Neural cell (in vitro differentiated cells): Measurements from ENCODE around the gene SNX21. TPM values are rescaled to one million over a fixed set of nuclear protein-coding genes. Genes with fewer than 3 reads are reported as not detected.

ENCODE experiments used
- H2AFZ ChIP-seq: fragments of 200-600, 300-800 bp; sonication (generic), shearing (Covaris generic); 2 replicates; pipeline ENCODE4 v1.6.0; 2014; ENCODE audit warnings: low read depth, mild to moderate bottlenecking, antibody characterized with exemption, low read length, moderate library complexity
- H3F3A ChIP-seq: fragments of 200-600 bp; shearing (Covaris generic); 2 replicates; pipeline ENCODE4 v1.6.1; 2016; ENCODE audit warnings: mild to moderate bottlenecking, moderate library complexity, mixed read lengths, antibody characterized with exemption, low read length; ENCODE audit not compliant: insufficient read depth, poor library complexity, severe bottlenecking
- H3K27ac ChIP-seq: fragments of 200-600, 300-800 bp; sonication (generic), shearing (Covaris generic); 2 replicates; pipeline ENCODE4 v1.5.1; 2014; ENCODE audit warnings: mild to moderate bottlenecking, low read length, moderate library complexity
- H3K27me3 ChIP-seq: fragments of 300-800, 200-600 bp; sonication (generic), shearing (Covaris generic); 2 replicates; pipeline ENCODE4 v1.6.0; 2014; ENCODE audit warnings: mild to moderate bottlenecking, low read depth, low read length, moderate library complexity; ENCODE audit not compliant: insufficient read depth
- H3K36me3 ChIP-seq: fragments of 300-800, 200-600 bp; sonication (generic), shearing (Covaris generic); 2 replicates; pipeline ENCODE4 v1.5.1; 2014; ENCODE audit warnings: mild to moderate bottlenecking, antibody characterized with exemption, low read length, moderate library complexity; ENCODE audit not compliant: insufficient read depth
- H3K4me2 ChIP-seq: fragments of 300-800, 200-600 bp; sonication (generic), shearing (Covaris generic); 2 replicates; pipeline ENCODE4 v1.6.0; 2014; ENCODE audit warnings: mild to moderate bottlenecking, low read length
- H3K4me3 ChIP-seq: fragments of 300-800, 200-600 bp; sonication (generic), shearing (Covaris generic); 2 replicates; pipeline ENCODE4 v1.5.1; 2014; ENCODE audit warnings: mild to moderate bottlenecking, low read length, moderate library complexity
- H3K79me2 ChIP-seq: fragments of 200-600 bp; shearing (Covaris generic); replicated peaks from 2 replicates; pipeline ENCODE4 v1.6.0; 2014; ENCODE audit warnings: mild to moderate bottlenecking, low read length, moderate library complexity; ENCODE audit not compliant: insufficient read depth
- H3K9ac ChIP-seq: fragments of 300-800, 200-600 bp; sonication (generic), shearing (Covaris generic); 2 replicates; pipeline ENCODE4 v1.6.1; 2016; ENCODE audit warnings: mild to moderate bottlenecking, low read length, mixed read lengths
- H3K9me2 ChIP-seq: fragments of 200-600 bp; shearing (Covaris generic); 2 replicates; pipeline ENCODE4 v1.6.1; 2016; ENCODE audit warnings: mild to moderate bottlenecking, low read length, mixed read lengths; ENCODE audit not compliant: insufficient read depth
- H3K9me3 ChIP-seq: fragments of 200-600, 300-800 bp; sonication (generic), shearing (Covaris generic); 2 replicates; pipeline ENCODE4 v1.6.1; 2016; ENCODE audit warnings: mild to moderate bottlenecking, mixed run types, low read length, moderate library complexity, mixed read lengths
- H4K20me1 ChIP-seq: fragments of 200-600 bp; shearing (Covaris generic); 2 replicates; pipeline ENCODE4 v1.6.1; 2016; ENCODE audit warnings: mild to moderate bottlenecking, mixed run types; ENCODE audit not compliant: insufficient read depth
- CTCF ChIP-seq: fragments of 450-650 bp; IDR thresholded peaks from 2 replicates; pipeline ENCODE4 v1.5.1; 2014; ENCODE audit warnings: antibody characterized with exemption, mild to moderate bottlenecking, moderate library complexity; ENCODE audit not compliant: poor library complexity, severe bottlenecking
- EP300 ChIP-seq: fragments of 450-650 bp; conservative IDR thresholded peaks from 2 replicates; pipeline ENCODE4 v1.6.1; 2014; ENCODE audit warnings: antibody characterized with exemption, mild to moderate bottlenecking, moderate library complexity; ENCODE audit not compliant: poor library complexity, severe bottlenecking
- EZH2 ChIP-seq: fragments of 200-600, 300-800 bp; shearing (Covaris generic), sonication (generic); IDR thresholded peaks from 2 replicates; pipeline ENCODE4 v1.6.1; 2014; ENCODE audit warnings: antibody characterized with exemption, low read length, borderline replicate concordance, mild to moderate bottlenecking; ENCODE audit not compliant: insufficient read depth, poor library complexity, severe bottlenecking
- MXI1 ChIP-seq: fragments of 450-650 bp; conservative IDR thresholded peaks from 2 replicates; pipeline ENCODE4 v1.6.1; 2014; ENCODE audit warnings: antibody characterized with exemption, mild to moderate bottlenecking; ENCODE audit not compliant: poor library complexity, severe bottlenecking
- POLR2AphosphoS5 ChIP-seq: IDR thresholded peaks from 2 replicates; pipeline ENCODE4 v1.6.1; 2012
- RAD21 ChIP-seq: fragments of 450-650 bp; conservative IDR thresholded peaks from 2 replicates; pipeline ENCODE4 v1.6.1; 2014; ENCODE audit warnings: antibody characterized with exemption, mild to moderate bottlenecking, moderate library complexity
- REST ChIP-seq: IDR thresholded peaks from 2 replicates; pipeline ENCODE4 v1.6.1; 2012; ENCODE audit warnings: borderline replicate concordance
- SMC3 ChIP-seq: fragments of 450-650 bp; conservative IDR thresholded peaks from 2 replicates; pipeline ENCODE4 v1.6.1; 2014; ENCODE audit warnings: antibody characterized with exemption, mild to moderate bottlenecking, moderate library complexity; ENCODE audit not compliant: poor library complexity
- TAF1 ChIP-seq: IDR thresholded peaks from 2 replicates; pipeline ENCODE4 v1.6.1; 2012; ENCODE audit warnings: low read depth
- polyA plus RNA-seq: library from polyadenylated mRNA; depleted of rRNA; stranded (reverse); fragments of >200 nt; gene quantifications from 2 replicates; pipeline ENCODE4 v1.2.3, GENCODE V29; 2014

The SNX21 gene
- polyA plus RNA-seq, 1 donor from 2014 or later, result 7.2 TPM

- no peaks in the 10 kb centered on the region for H3K9me3 ChIP-seq
- no peak overlapping the region for H3K27ac ChIP-seq
- no peaks in the 10 kb centered on the region for H3K27me3 ChIP-seq
- H3K9me2 ChIP-seq, result no peaks in the 10 kb centered on the region
- H2AFZ ChIP-seq, result no peak overlapping the region
- no peak overlapping the region for H3K4me2 ChIP-seq
- peaks cover 19% of the 10 kb centered on the region for H3K79me2 ChIP-seq
- H3K4me3 ChIP-seq, result no peak overlapping the region
- no peaks in the 10 kb centered on the region for H4K20me1 ChIP-seq
- no peak for TF ChIP-seq EP300
- TF ChIP-seq REST, result no peak
- TF ChIP-seq MXI1, result no peak
- TF ChIP-seq EZH2, result no peak
- no peak for TF ChIP-seq CTCF
- no peak for TF ChIP-seq TAF1
- no peak for TF ChIP-seq RAD21
- no peak for TF ChIP-seq POLR2AphosphoS5
- no peak for TF ChIP-seq SMC3
- no peak overlapping the region for H3K9ac ChIP-seq
- H3K36me3 ChIP-seq, result no peaks in the 10 kb centered on the region
- no peaks in the 10 kb centered on the region for H3F3A ChIP-seq
Measured at GRCh38 chr20:45861221-45862075, 27.8 kb downstream of the SNX21 start.

GRCh38 chr20:45863543-45864470 lies 30.2 kb downstream of the SNX21 start:
- peaks cover 5% of the 10 kb centered on the region for H3K79me2 ChIP-seq
- H3F3A ChIP-seq, result no peaks in the 10 kb centered on the region
- H3K36me3 ChIP-seq, result no peaks in the 10 kb centered on the region
- H3K4me3 ChIP-seq, result no peak overlapping the region
- H3K4me2 ChIP-seq, result no peak overlapping the region
- no peaks in the 10 kb centered on the region for H3K9me2 ChIP-seq
- no peak overlapping the region for H2AFZ ChIP-seq
- no peaks in the 10 kb centered on the region for H3K27me3 ChIP-seq
- no peak overlapping the region for H3K9ac ChIP-seq
- H4K20me1 ChIP-seq, result no peaks in the 10 kb centered on the region
- no peak overlapping the region for H3K27ac ChIP-seq
- H3K9me3 ChIP-seq, result no peaks in the 10 kb centered on the region
- no peak for TF ChIP-seq CTCF
- no peak for TF ChIP-seq SMC3
- TF ChIP-seq MXI1, result no peak
- no peak for TF ChIP-seq REST
- TF ChIP-seq EZH2, result no peak
